BE2C (cell line): ENCODE results near the gene SEMA3A.

Experiments used
- DNase-seq: peaks from one replicate; pipeline ENCODE4 v3.0.0-alpha.2; 2020
- H3K27me3 ChIP-seq: fragments of 250-450 bp; sonication (Bioruptor Pico); 2 replicates; pipeline ENCODE4 v1.5.1; 2020; ENCODE audit warnings: mild to moderate bottlenecking
- H3K36me3 ChIP-seq: fragments of 250-450 bp; sonication (Bioruptor Pico); 2 replicates; pipeline ENCODE4 v1.5.1; 2020; ENCODE audit warnings: mild to moderate bottlenecking
- H3K4me1 ChIP-seq: fragments of 250-450 bp; sonication (Bioruptor Pico); 2 replicates; pipeline ENCODE4 v1.5.1; 2020
- H3K4me3 ChIP-seq: 2 replicates; pipeline ENCODE4 v1.5.1; 2011; ENCODE audit warnings: low read depth, low read length
- H3K9me3 ChIP-seq: fragments of 250-450 bp; sonication (Bioruptor Pico); 2 replicates; pipeline ENCODE4 v1.5.1; 2020
- TF ChIP-seq, protein P1 (sequence below): IDR thresholded peaks from 2 replicates; pipeline ENCODE4 v1.5.1; 2012; ENCODE audit warnings: mild to moderate bottlenecking, low read depth, low read length

The SEMA3A gene

GRCh38 chr7:83983606-83984005 is 211.0 kb downstream of the SEMA3A start:
- TF ChIP-seq, protein P1, sequence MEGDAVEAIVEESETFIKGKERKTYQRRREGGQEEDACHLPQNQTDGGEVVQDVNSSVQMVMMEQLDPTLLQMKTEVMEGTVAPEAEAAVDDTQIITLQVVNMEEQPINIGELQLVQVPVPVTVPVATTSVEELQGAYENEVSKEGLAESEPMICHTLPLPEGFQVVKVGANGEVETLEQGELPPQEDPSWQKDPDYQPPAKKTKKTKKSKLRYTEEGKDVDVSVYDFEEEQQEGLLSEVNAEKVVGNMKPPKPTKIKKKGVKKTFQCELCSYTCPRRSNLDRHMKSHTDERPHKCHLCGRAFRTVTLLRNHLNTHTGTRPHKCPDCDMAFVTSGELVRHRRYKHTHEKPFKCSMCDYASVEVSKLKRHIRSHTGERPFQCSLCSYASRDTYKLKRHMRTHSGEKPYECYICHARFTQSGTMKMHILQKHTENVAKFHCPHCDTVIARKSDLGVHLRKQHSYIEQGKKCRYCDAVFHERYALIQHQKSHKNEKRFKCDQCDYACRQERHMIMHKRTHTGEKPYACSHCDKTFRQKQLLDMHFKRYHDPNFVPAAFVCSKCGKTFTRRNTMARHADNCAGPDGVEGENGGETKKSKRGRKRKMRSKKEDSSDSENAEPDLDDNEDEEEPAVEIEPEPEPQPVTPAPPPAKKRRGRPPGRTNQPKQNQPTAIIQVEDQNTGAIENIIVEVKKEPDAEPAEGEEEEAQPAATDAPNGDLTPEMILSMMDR = no peak
- Histone ChIP-seq H3K4me3 (no peak overlapping the region), H3K36me3 (no peaks in the 10 kb centered on the region), H3K27me3 (no peaks in the 10 kb centered on the region), H3K4me1 (no peaks in the 10 kb centered on the region), H3K9me3 (no peaks in the 10 kb centered on the region)
- DNase-seq = no peak

DNA sequence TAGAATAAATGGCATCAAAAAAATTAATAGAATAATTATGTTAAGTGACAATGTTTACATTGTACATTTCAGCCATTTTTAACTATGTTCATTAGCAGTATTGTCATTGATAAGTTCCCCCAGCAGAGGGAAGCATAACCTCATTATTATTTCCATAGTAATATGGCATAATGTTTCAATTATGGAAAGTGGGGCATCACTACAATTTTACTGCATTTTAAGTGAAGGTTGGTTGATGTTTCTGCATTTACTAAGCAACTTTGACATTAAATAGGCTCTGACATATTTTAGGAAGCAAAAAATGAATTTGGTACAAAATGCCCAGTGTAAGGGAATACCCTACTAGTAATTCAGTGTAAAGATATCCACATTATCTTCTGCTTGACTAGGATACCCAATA is 218.3 kb downstream of the SEMA3A start:
- Histone ChIP-seq H3K4me1 (no peaks in the 10 kb centered on the region), H3K36me3 (no peaks in the 10 kb centered on the region), H3K9me3 (no peaks in the 10 kb centered on the region), H3K27me3 (no peaks in the 10 kb centered on the region), H3K4me3 (no peak overlapping the region)
- TF ChIP-seq, protein P1 = peak; percentile 45; the same call in 1 of the 2 replicates
- DNase-seq = peak; percentile 21

- TF ChIP-seq, protein P1 = no peak
- Histone ChIP-seq H3K4me3 (no peak overlapping the region), H3K9me3 (no peaks in the 10 kb centered on the region), H3K4me1 (no peaks in the 10 kb centered on the region), H3K27me3 (no peaks in the 10 kb centered on the region), H3K36me3 (no peaks in the 10 kb centered on the region; the same call in 1 of the 2 replicates)
- no peak for DNase-seq
These were observed 224.5 kb downstream of the SEMA3A start for GRCh38 chr7:83970081-83970480.

DNA sequence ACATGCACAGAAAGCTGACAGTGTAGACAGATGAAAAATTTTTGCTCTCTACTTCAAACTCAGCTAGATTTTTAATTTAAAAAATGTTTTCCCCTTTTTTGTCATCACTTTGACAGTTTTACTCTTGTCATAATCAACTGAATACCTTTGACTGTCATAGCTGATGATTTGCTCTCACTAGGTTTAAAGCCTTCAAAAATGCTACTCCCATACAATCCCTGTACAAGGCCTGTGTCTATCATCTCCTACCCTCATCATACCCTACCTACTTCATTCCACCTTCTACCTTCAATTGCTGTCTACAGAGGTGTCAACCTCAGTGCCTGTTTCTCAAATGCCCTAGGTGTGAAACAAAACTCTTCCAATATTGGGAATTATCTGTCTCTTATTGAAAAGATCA is 230.3 kb downstream of the SEMA3A start:
- Histone ChIP-seq H3K4me1 (no peaks in the 10 kb centered on the region), H3K9me3 (no peaks in the 10 kb centered on the region), H3K36me3 (no peaks in the 10 kb centered on the region), H3K27me3 (no peaks in the 10 kb centered on the region), H3K4me3 (no peak overlapping the region)
- TF ChIP-seq, protein P1 = no peak
- DNase-seq = no peak

- H3K4me1 ChIP-seq = no peaks in the 10 kb centered on the region
- no peaks in the 10 kb centered on the region for H3K36me3 ChIP-seq
- H3K9me3 ChIP-seq = no peaks in the 10 kb centered on the region
- no peak overlapping the region for H3K4me3 ChIP-seq
- H3K27me3 ChIP-seq = no peaks in the 10 kb centered on the region
- DNase-seq = no peak
- TF ChIP-seq, protein P1 = no peak
These were observed 237.3 kb downstream of the SEMA3A start for GRCh38 chr7:83957333-83957732.

GRCh38 chr7:83956104-83956503 is 238.5 kb downstream of the SEMA3A start:
- H3K9me3 ChIP-seq = no peaks in the 10 kb centered on the region
- H3K27me3 ChIP-seq = no peaks in the 10 kb centered on the region
- H3K4me1 ChIP-seq = no peaks in the 10 kb centered on the region
- H3K36me3 ChIP-seq = no peaks in the 10 kb centered on the region
- TF ChIP-seq, protein P1 = no peak
- no peak for DNase-seq
- no peak overlapping the region for H3K4me3 ChIP-seq
